SK-MEL-5 (cell line): Measurements from ENCODE around the gene HNRNPU. TPM values are rescaled to one million over a fixed set of nuclear protein-coding genes. Genes with fewer than 3 reads are reported as not detected.

Experiments used
- total RNA-seq: library from RNA; depleted of rRNA; stranded (reverse); fragments of >200 nt; shearing (Covaris generic); gene quantifications from 2 replicates; pipeline ENCODE4 v1.2.3, GENCODE V29; 2014; rRNA removed

The HNRNPU gene
- total RNA-seq, 1 experiment from 2014 or later, result 221 TPM

Other genes starting within 250 kb of the HNRNPU start
- gene DESI2, start 211.4 kb downstream of the HNRNPU start, total RNA-seq, result 43.6 and 51.5 TPM in 2 replicates
- gene COX20, start 28.9 kb downstream of the HNRNPU start, total RNA-seq, result 35.0 and 37.9 TPM in 2 replicates